DOHH2 (cell line): ENCODE results near the gene TMEM161A.

Experiments
- H3F3A ChIP-seq: fragments of 200-600 bp; sonication (generic), shearing (Covaris generic); 2 replicates; pipeline ENCODE4 v1.6.0; 2016; ENCODE audit warnings: antibody characterized with exemption, mild to moderate bottlenecking; ENCODE audit not compliant: control insufficient read depth, insufficient read depth
- H3K27ac ChIP-seq: fragments of 200-600 bp; sonication (generic); 2 replicates; pipeline ENCODE4 v1.5.1; 2014; ENCODE audit warnings: low read depth, mild to moderate bottlenecking, low read length, moderate library complexity
- H3K27me3 ChIP-seq: fragments of 200-600 bp; sonication (generic); 2 replicates; pipeline ENCODE4 v1.6.1; 2014; ENCODE audit warnings: mild to moderate bottlenecking, low read length, mixed read lengths; ENCODE audit not compliant: control insufficient read depth
- H3K36me3 ChIP-seq: fragments of 200-600 bp; sonication (generic); 2 replicates; pipeline ENCODE4 v1.6.1; 2014; ENCODE audit warnings: mild to moderate bottlenecking, low read length, moderate library complexity, mixed read lengths; ENCODE audit not compliant: control insufficient read depth
- H3K4me1 ChIP-seq: fragments of 200-600 bp; sonication (generic); 2 replicates; pipeline ENCODE4 v1.6.1; 2014; ENCODE audit warnings: mild to moderate bottlenecking, low read length, mixed read lengths; ENCODE audit not compliant: control insufficient read depth
- H3K4me2 ChIP-seq: fragments of 200-600 bp; sonication (generic); 2 replicates; pipeline ENCODE4 v1.6.0; 2014; ENCODE audit warnings: mild to moderate bottlenecking, low read length, moderate library complexity
- H3K4me3 ChIP-seq: fragments of 200-600 bp; sonication (generic); 2 replicates; pipeline ENCODE4 v1.5.1; 2014; ENCODE audit warnings: mild to moderate bottlenecking, low read length, mixed read lengths
- H3K79me2 ChIP-seq: fragments of 200-600 bp; sonication (generic); 2 replicates; pipeline ENCODE4 v1.6.1; 2014; ENCODE audit warnings: mild to moderate bottlenecking, low read length, mixed read lengths; ENCODE audit not compliant: control insufficient read depth
- H3K9me2 ChIP-seq: fragments of 200-600 bp; sonication (generic); replicated peaks from 2 replicates; pipeline ENCODE4 v1.6.1; 2014; ENCODE audit warnings: mild to moderate bottlenecking, low read length, mixed read lengths; ENCODE audit not compliant: control insufficient read depth
- H3K9me3 ChIP-seq: fragments of 200-600 bp; sonication (generic); 2 replicates; pipeline ENCODE4 v1.6.1; 2014; ENCODE audit warnings: antibody characterized with exemption, low read length, mixed read lengths; ENCODE audit not compliant: control insufficient read depth, insufficient read depth
- H4K20me1 ChIP-seq: fragments of 200-600 bp; sonication (generic); 2 replicates; pipeline ENCODE4 v1.6.0; 2014; ENCODE audit warnings: low read depth, mild to moderate bottlenecking, antibody characterized with exemption, low read length, moderate library complexity; ENCODE audit not compliant: control insufficient read depth, insufficient read depth
- EZH2phosphoT487 ChIP-seq: fragments of 200-600 bp; sonication (generic); IDR thresholded peaks from 2 replicates; pipeline ENCODE4 v1.6.1; 2017; ENCODE audit warnings: borderline replicate concordance, mild to moderate bottlenecking, antibody characterized with exemption, low read length, moderate library complexity, mixed read lengths
- TF ChIP-seq, protein P1 (sequence below): fragments of 200-600 bp; sonication (generic); IDR thresholded peaks from one replicate; pipeline ENCODE4 v1.5.1; 2014; ENCODE audit warnings: antibody characterized with exemption, mild to moderate bottlenecking, low read depth, low read length; ENCODE audit not compliant: poor library complexity, severe bottlenecking

TMEM161A gene

DNA sequence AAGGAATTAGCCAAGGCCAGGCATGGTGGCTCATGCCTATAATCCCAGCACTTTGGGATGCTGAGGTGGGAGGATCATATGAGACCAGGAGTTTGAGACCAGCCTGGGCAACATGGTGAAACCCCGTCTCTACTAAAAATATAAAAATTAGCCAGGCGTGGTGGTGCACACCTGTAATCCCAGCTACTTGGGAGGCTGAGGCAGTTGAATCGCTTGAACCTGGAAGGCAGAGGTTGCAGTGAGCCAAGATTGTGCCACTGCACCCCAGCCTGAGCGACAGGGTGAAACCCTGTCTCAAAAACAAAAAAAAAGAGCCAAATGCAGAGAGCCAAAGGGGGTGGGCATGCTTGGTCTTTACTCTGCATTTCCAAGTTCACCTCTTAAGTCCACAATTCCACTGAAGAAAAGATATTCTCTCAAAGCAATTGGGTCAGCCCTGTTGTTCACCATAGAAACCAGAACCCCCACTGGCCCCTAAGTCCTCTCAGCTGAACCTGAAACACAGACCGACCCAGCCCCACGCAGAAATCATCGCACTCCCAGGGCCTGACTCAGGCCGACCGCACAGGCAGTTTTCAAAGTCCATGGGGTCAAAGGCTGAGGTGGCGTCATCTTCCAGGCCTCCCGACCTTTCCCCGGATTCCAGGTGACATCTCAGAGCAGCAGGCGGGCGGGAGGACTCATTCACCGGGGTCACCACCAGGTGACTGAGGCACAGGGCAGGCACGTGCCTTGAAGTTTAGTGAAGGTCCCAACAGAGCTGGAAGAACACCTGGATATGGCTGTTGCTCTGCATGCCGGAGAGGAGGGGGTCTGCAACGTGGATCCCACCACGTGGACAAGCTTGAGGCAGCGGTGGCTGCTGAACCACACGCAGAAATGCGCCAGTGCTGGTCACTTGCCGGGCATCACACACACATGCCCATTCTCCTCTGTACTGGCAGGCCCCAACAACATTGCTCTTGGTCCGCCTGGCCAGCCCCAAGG is 41.3 kb downstream of the TMEM161A start:
- H3K36me3 ChIP-seq = no peaks in the 10 kb centered on the region
- H3K4me2 ChIP-seq = no peak overlapping the region
- H3F3A ChIP-seq = no peaks in the 10 kb centered on the region
- no peaks in the 10 kb centered on the region for H3K9me3 ChIP-seq
- TF ChIP-seq, protein P1, sequence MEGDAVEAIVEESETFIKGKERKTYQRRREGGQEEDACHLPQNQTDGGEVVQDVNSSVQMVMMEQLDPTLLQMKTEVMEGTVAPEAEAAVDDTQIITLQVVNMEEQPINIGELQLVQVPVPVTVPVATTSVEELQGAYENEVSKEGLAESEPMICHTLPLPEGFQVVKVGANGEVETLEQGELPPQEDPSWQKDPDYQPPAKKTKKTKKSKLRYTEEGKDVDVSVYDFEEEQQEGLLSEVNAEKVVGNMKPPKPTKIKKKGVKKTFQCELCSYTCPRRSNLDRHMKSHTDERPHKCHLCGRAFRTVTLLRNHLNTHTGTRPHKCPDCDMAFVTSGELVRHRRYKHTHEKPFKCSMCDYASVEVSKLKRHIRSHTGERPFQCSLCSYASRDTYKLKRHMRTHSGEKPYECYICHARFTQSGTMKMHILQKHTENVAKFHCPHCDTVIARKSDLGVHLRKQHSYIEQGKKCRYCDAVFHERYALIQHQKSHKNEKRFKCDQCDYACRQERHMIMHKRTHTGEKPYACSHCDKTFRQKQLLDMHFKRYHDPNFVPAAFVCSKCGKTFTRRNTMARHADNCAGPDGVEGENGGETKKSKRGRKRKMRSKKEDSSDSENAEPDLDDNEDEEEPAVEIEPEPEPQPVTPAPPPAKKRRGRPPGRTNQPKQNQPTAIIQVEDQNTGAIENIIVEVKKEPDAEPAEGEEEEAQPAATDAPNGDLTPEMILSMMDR = no peak
- no peak for TF ChIP-seq EZH2phosphoT487
- H3K4me3 ChIP-seq = no peak overlapping the region
- no peaks in the 10 kb centered on the region for H3K27me3 ChIP-seq
- H3K27ac ChIP-seq = no peak overlapping the region
- no peaks in the 10 kb centered on the region for H3K79me2 ChIP-seq
- no peaks in the 10 kb centered on the region for H4K20me1 ChIP-seq
- H3K4me1 ChIP-seq = no peaks in the 10 kb centered on the region
- H3K9me2 ChIP-seq = no peaks in the 10 kb centered on the region

DNA sequence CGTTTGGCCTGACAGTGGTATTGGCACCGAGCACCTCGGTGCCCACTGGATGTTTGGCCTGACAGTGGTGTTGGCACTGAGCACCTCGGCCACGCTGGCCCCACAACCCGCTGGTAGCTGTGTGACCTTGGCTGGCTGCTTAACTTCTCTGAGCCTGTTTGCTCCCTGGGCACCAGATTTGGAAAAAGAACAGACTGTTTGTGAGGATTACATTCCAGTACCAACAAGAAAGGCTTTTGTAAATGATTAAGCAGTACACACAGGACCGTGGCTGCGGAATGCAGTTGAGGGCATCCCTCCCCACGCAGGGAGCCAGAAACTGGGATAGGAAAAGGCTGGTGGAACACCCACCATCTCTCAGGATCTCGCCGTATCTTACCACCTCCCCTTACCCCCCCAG is 42.6 kb downstream of the TMEM161A start:
- no peaks in the 10 kb centered on the region for H3K4me1 ChIP-seq
- no peak overlapping the region for H3K4me2 ChIP-seq
- no peaks in the 10 kb centered on the region for H3F3A ChIP-seq
- no peaks in the 10 kb centered on the region for H3K9me2 ChIP-seq
- H3K27me3 ChIP-seq = no peaks in the 10 kb centered on the region
- TF ChIP-seq, protein P1 = no peak
- no peak for TF ChIP-seq EZH2phosphoT487
- H4K20me1 ChIP-seq = no peaks in the 10 kb centered on the region
- no peaks in the 10 kb centered on the region for H3K79me2 ChIP-seq
- no peaks in the 10 kb centered on the region for H3K9me3 ChIP-seq
- H3K4me3 ChIP-seq = no peak overlapping the region
- no peaks in the 10 kb centered on the region for H3K36me3 ChIP-seq
- H3K27ac ChIP-seq = no peak overlapping the region

DNA sequence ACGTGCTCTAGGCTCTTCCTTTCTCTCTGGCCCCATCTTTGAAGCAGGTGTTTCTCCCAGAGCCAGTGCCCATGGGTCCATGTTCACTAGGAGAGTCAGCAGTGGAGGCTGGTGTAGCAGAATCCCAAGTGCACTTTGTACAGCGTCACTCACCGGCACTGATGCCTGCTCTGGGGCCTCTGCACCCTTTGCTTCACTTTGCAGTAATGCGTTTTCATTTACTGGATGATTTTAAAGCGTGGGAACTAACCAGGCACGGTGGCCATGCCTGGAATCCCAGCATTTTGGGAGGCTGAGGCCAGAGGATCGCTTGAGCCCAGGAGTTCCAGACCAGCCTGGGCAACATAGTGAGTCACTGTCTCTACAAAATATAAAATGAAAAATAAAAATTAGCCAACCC is 43.8 kb downstream of the TMEM161A start:
- Histone ChIP-seq H3K36me3 (no peaks in the 10 kb centered on the region), H3F3A (no peaks in the 10 kb centered on the region)

More for the DNA sequence above, 43.8 kb downstream of the TMEM161A start:
- no peaks in the 10 kb centered on the region for H3K9me3 ChIP-seq
- H3K27ac ChIP-seq = no peak overlapping the region
- H3K4me2 ChIP-seq = no peak overlapping the region
- H3K9me2 ChIP-seq = no peaks in the 10 kb centered on the region
- H3K27me3 ChIP-seq = no peaks in the 10 kb centered on the region
- no peak overlapping the region for H3K4me3 ChIP-seq
- no peaks in the 10 kb centered on the region for H3K4me1 ChIP-seq
- no peaks in the 10 kb centered on the region for H4K20me1 ChIP-seq
- TF ChIP-seq EZH2phosphoT487 = no peak
- TF ChIP-seq, protein P1 = no peak
- no peaks in the 10 kb centered on the region for H3K79me2 ChIP-seq
